NCI-H1048 (cell line): ENCODE measurements around the gene MAGI1.
"Not testable (repeated sequence)": the region's sequence is repeated elsewhere in the genome, so short reads cannot be mapped to it uniquely, and the experiment has no call there.

ENCODE experiments used
- DNase-seq: peaks from one replicate; lab custom pipeline; 2025; lab: John Stamatoyannopoulos, UW

Gene MAGI1

DNA sequence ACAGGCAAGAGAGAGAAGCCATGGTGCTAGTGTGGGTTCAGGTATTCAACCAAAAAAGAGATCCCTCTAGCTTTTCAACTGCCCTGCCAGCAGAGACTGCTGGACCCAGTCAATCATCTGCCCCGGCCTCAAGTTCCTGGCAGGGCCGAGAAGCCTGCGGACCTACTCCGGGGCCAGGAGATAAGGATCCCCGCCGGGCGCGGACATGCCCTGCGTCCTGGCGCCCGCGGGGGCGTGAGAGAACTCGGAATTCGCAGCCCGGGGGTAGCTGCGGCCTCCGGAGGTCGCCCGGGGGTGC is 821 bp upstream of the MAGI1 start:
- DNase-seq, result no peak

DNA sequence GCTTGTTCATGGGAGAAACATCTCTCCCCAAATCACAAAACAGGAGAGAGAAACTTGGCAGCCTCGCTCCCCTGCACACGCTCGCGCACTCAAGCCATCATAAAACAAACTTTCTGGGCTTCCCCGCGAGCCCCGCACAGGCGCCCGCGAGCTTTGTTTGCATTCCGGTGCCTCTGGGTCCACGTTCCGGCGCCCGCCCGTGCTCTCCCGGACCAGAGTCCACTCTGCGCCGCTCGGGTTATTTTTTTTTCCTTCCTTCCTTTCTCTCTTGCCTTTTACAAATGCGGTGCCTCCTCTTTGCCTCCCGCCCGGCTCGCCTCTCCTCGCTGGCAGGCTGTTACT is 363 bp downstream of the MAGI1 start:
- DNase-seq, result no peak

DNA sequence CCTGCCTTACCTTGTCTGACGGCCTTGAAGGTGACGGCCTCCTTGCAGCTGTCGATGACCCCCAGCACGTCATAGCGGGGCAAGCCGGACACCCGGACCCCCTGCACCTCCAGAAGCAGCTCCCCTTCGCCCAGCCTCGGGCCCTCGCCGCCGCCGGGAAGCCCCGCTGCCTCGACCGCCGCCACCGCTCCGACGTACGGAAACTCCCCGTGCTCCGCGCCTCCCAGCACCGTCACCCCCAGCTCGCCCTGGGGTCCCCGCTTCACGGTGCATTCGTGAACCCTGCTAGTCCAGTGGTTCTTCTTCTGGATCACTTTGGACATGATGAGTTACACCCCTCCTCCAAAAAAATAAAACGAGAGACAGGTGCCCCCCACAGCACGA is 740 bp downstream of the MAGI1 start:
- no peak for DNase-seq

DNA sequence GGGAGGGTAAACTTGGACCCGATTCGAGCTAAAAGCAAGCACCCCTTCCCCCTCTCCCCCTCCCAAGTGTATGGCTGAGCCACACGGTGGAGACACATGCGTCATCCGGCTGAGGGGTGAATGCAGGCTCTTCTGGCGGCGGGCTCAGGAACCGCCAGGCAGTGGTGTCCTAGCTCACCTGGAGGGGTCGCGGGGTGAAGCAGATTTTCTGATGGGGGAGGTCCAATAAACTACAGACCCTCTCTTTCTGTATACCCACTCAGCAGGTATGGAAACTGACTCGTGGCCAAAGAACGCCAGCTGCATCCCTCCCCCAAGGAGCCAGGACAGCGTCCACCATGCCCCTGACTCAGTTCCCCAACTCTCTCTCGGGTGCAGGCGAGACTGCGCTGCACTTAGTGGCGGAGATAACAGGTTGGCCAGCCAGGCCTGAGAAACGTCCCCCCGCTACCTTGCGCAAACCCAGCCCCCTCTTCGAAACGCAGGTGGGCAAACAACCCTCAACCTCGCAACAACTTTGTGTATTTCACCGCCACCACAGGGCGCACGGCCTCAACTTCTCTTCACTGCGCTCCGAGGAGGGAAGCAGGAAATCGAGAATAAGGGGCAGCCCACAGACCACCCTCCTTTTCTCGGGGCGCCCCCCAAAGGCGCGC is 1.3 kb downstream of the MAGI1 start:
- DNase-seq, result no peak

DNA sequence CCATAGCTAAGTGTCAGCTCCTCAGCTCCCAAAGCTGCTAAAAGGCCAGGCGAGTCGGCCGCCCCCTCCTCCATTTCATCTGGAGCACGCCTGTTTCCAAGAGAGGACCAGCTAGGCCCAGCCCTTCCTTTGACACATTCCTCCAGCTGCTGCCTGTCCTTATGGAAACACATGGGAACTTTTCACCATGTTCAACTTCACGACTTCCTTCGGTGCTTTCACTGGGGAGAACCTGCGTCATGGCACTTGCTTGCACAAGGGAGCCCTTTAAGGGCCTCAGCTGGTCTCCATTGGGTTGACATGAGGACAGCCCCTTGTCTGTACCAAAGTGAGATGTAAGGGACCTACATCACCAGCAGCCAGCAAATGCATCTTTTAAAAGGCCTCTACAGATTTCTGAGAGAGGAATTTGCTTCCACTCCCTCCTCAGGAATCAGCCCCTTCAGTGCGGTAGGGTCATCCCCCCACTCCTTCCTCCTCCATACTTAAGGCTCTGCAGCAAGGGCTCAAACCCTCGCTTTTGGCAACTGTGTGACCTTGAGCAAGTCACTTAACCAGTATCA is 2.1 kb downstream of the MAGI1 start:
- no peak for DNase-seq

DNA sequence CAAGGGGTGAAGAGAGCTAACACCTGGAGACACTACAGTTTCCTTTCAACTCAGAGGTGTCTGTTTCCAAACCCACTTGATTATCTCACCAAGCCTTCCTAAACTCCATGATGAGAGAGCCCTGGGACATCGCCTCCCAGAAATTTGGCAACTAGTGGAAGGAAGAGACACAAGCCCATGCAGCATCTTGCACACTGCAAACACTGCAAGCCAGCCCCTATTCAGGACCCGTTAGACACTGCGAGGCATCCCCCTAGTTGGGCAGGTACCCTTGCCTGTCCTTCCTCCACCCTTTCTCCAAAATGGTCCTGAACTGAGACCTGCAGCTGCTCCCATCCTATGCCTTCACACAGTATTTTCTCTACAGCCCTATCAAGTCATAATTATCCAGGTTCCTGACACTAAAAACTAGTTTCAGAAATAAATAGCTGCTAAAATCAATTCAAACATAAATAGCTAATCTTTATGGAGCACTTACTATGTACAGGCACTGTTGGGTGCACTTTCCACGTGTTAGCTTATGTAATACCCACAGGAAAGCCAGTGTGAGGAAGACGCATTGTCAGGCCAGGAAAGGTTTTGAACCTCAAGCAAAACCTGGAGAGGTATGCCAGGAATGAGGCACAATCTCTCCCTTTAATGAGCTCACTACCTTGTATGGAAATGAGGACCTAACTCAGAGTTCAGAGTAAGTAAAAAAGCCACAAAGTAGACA is 2.8 kb downstream of the MAGI1 start:
- no peak for DNase-seq

DNA sequence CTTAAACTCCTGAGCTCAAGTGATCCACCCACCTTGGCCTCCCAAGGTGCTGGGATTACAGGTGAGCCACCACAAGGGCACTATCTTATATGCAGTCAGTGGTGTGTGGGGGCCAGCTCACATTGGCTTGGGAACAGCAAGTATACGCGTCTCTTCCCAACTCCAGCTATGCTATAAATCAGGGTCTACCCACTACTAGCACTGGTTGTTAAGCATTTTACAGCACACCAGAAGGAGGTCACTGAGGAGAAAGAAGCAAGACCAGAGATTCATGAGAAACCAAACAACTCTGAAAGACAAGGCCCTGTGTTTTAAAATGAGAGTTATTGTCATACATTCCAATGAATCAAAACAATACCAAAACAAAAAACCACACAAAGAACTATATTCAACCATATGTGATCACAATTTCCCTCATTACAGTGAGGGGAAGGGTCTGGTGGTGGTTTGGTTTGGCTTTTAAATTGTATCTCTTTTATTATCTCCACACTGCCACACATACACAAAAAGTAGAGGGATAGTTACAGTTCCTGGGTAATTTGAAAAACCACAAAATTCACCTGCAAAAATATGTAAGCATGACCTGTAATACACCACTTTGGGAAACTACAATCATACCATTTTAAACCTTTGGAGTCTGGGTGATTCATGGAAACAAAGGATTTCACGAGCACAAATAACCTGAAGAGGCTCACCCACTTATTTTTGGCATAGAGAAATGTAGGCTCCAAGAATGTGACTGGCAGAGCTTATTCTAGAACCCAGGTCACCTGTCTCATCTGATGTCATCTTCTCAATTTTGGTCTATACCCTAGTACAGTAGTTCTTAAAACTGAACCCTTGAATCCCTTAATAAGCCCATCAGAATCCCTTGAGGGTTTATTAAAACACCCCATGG is 5.2 kb downstream of the MAGI1 start:
- no peak for DNase-seq

DNA sequence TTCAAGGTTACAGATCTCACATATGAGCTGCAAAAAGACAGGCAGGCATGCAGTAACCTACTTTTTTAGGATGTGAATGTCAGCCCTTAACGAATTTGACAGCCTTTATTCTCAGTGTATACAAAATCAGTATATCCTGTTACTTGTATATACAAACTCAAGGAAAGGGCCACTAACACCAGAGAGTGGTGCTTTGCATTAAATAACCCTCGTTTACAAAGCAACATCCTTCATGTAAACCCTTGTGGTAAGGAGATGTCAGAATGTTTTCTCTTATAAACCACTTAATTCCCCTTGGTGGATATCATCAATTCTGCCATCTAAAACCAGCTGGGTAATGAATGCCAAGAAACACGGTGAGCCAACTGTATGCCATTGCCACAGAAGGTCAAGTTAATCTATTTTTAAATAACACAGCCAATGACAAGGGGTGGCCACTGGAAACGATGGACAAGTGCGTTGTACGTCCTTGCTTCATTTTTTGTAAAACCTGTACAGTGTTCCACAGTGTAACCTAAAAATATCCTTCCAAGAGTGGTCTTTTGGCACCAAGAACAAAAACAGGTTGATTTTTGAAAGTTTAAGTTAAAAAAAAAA is 7.5 kb downstream of the MAGI1 start:
- no peak for DNase-seq

DNA sequence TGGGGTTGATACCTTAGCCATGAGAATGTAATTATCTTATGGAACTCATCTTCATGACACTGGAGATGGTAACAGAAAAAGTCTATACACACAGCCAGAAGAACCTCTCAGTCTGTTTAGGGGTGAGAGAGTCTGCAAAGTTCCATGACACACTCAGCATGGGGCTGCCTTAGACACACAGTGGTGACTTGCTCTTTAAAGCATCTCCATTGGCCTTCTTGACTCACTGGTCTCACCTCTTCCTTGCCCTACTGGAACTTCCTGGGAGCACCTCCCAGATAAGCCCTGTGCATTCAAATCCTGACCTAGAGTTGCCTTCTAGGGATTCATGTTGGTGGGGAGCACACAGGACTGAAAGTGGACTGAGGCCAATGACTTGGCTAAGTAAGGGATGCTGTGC is 9.3 kb downstream of the MAGI1 start:
- DNase-seq, result no peak

DNA sequence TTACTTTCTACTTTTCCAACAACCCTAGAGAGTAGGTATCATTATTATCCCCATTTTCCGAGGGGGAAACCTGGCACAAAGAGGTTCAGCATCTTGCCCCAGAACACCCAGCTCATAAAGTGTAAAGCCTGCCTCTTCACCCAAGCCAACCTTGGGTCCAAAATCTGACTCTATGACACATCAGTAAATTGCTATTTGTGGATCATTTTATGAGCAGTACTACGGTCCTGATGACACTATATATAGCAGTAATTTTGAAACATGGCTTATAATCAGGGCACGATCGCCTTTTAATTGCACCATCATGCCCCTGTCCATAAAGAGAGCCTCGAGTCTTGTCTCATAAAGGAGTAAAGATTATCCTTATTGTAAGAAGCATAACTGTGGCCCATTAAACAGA is 9.7 kb downstream of the MAGI1 start:
- no peak for DNase-seq

DNA sequence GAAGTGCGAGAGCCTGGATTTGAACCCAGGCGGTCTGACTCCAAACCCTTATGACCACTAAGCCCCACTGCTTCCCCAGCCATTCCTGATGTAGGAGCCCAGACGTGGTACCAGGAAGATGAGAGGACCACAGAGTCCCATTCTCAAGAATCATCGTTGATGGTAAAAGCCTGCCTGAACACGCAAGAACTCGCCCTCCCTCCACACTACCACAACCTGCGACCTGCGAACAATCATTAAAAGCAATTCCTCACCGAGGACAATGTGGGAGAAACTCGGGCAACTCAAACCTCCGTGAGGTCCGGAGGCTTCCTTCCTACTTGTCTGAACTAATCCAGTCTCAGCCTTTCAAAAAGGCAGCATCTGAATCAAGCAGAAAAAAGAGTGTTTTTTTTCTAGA is 10.3 kb downstream of the MAGI1 start:
- DNase-seq, result no peak

DNA sequence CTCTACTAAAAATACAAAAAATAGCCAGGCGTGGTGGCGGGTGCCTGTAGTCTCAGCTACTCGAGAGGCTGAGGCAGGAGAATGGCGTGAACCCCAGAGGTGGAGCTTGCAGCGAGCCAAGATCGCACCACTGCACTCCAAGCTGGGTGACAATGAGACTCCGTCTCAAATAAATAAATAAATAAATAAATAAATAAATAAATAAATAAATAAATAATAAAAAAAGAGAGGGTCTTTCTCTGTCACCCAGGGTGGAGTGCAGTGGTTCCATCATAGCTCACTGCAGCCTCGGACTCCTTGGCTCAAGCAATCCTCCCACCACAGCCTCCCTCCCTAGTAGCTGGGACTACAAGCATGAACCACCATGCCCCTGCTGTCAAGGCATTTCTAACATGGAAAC is 11.6 kb downstream of the MAGI1 start:
- DNase-seq, result not testable (repeated sequence)

DNA sequence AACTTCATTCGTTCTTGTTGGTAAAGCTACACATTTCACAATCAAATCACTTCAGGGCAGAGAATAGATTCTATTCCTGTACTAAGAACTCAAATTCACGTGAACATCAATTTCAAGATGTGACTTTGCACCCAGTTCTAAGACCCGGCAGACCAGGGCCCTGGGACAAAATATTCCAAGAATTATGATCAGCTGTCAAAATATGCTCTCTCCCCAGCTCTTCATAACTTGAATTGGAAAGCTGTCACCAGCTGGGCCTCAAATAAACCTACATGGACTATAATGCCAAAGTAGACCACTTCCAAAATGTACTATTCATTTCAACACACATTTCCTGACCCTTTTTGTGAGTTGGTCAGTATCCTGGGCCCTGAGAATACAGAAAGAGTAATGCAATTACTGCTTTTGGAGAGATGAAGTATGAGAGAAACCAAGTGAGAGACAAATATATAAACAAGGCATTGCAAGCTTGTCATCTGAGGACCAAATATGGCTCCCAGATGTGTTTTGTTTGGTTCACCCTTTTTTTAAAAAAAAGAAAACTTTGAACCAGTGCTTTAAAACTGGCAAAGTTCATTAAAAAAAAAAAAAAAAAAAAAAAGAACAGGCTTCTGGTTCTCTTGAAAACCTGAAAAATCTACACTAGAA is 14.9 kb downstream of the MAGI1 start:
- no peak for DNase-seq

DNA sequence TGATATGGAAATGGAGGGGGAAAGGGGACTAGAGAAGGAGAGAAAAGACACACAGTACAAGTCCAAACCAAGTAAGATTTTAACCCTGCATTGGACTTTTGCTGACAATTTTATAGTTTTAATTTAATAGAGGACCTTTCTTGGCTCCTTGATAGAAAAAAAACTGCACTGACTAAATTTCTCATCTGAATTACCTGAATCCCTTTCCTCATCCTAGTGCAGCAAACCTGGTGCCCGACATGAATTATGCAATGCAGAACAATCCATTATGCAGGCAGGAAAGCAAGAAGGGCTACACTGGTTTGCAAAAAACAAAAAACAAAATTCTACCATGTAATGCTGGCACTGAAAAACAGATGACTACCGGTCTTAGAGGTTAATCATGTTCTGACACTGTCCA is 15.5 kb downstream of the MAGI1 start:
- DNase-seq, result no peak

DNA sequence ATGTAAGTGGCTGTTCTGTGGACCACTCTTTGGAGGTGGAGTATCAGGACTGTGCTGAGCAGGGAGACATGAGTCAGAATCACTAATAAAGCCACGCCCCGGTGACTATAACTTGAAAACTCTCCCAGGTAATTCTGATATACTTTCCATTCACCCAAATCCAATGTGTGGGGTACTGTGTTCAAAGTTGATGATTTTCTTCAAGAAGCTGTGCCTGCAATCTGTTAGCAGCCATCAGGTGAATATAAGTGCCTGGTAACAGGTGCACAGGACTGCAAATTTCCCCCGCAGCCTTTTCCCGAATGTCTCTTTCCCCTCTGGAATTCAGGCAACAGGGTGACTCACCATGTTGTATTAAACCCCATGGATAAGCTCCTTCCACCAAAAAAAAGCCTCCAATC is 17.0 kb downstream of the MAGI1 start:
- no peak for DNase-seq

DNA sequence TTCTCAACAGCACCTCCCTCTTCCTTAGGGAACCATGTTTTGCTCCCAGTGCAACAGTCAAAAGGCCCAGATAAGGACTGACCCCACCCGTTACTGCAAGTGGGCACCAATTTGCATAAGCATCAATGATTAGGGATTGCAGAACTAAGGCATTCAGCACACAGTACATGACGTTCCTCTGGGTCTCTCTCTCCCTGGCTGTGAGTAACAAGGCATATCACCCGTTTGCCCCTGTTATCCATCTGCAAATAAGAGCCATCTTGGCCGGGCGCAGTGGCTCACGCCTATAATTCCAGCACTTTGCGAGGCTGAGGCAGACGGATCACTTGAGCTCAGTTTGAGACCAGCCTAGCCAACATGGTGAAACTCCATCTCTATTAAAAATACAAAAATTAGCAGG is 18.8 kb downstream of the MAGI1 start:
- DNase-seq, result no peak

DNA sequence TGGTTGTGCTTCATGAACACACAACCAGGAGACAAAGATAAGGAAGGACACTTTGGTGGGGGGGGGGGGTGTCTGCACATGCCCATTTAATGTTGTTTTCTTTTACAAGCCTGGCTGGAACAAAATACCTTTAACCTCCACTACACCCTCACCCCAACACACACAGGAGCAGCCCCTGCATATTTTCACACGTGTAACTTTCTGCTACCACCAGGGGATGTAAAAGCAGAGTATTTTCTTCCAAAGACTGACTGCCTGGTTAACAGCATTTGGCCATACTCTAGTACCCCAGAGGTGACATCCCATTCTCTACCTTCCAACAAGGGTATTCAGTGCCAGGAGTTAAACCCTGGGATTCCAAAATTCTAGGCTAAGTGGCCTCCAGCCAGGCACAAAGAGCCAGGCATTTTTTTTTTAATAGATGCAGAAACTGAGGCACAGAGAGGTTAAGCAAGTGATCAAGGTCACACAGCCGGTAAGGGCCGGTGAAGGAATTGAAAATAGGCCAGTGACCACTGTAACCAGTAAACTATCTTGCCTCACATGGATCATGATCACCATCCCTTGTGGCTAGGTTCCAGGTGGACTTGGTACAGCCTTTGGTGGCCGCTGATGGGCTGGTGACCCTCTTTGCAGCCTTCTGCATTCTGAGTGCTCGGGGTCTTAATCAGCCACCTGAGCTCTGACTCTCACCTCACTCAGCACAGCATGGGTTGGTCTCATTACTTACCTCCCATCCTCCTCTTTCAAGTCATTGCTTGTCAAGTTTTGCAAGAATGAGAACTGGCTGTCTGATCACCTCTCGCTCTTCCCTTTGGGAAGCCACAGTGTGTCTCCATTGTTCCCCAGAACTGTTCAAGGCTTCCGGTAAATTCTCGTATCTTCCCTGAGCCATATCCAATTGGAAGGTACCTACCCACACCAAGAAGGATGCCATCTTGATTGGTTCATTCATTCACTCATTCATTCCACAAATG is 20.4 kb downstream of the MAGI1 start:
- DNase-seq, result no peak

DNA sequence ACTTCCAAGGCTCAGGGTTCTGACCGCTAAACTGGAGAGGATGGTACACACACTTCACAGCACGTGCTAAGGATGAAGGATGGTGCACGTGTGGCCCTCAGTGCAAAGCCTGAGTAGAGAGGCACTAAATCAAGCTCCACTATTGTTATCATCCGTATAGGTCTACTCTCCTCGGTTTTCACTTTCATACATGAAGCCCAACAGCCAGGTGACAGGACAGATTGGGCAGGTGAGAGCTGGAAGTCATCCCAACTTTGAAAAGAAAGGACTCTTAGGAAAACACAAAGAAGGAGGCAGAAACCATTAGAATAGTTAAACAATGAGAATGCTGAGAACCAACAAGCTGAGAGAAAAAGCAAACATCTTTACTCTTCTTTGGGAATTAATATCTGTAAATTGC is 21.1 kb downstream of the MAGI1 start:
- no peak for DNase-seq

DNA sequence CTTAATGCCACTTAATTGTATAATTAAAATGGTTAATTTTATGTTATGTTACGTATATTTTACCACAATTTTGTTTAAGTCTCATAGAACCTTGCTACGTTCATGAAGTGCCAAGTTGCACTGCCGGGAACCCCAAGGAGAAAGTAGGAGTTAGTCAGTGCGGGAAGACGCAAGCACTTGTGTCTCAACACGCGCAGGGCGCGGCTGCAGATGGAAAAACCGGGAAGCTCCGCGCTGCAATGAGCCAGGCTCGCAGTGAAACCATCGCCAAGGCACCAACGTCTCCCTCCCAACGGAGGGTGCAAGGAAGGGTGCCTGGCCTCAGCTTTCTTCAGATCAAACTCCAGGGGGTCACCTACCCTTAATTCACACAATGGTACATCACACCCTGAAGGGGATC is 21.6 kb downstream of the MAGI1 start:
- no peak for DNase-seq

DNA sequence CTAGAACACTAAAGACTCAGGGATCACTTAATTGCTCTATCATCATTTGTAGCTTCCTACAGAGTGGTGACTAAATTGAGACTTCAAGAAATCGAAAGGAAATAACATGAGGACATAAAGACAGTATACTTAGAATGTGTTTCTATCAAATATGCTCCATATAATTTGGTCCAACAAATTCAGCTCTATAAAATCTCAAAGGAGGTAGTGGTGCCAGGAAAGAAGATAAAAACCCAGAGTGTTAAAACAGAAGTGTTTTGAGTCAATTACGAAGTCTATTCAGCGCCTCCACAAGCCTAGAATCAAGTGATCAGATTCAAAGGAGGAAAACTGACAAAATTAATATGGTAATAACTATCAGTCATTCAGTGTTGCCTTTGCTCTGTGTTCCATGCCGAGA is 22.9 kb downstream of the MAGI1 start:
- no peak for DNase-seq

DNA sequence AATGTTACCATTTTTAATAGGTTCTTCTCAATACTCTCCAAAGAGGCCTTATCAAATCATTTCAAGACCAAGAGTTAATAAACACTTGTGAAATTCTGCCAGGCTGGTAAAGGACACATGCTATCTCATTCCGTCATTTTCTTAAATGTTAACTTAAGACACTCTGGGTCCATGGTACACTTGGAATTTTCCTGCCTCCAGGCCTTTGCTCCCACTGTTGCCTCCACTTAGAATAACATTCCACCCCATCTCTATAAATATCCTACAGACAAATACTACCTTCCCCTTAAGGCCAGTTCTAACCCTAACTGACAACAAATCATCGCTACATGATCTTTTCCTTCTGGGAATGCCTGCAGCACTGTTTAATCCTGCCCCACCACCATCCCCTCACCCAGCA is 24.1 kb downstream of the MAGI1 start:
- DNase-seq, result no peak
